ENCODE results near the gene DAGLA. TPM values are rescaled to one million over a fixed set of nuclear protein-coding genes. Genes with fewer than 3 reads are reported as not detected.

DAGLA gene
- total RNA-seq, 1 experiment from 2014 or later: 4.5 TPM

GRCh38 chr11:61689164-61689496, 8.9 kb downstream of the DAGLA start:
- Mint-ChIP-seq H3K4me1 (peaks cover 24 to 30% of the 10 kb centered on the region in 2 experiments), H3K27me3 (ENCODE audit: low read depth) (peaks cover 2% of the 10 kb centered on the region; the same call in 1 of the 2 replicates), H3K27ac (no peak overlapping the region), H3K4me3 (no peak overlapping the region), H3K36me3 (ENCODE audit: insufficient read depth in 1 of 3, low read depth in 3 of 3) (no peaks in the 10 kb centered on the region), H3K9me3 (no peaks in the 10 kb centered on the region)
- H3K9ac ChIP-seq (ENCODE audit: extremely low read depth, insufficient read length, low read length): no peak overlapping the region
- no peak overlapping the region for H2AK5ac ChIP-seq (ENCODE audit: insufficient read length, low read length)
- no peak overlapping the region for H4K5ac ChIP-seq (ENCODE audit: insufficient read length, low read depth, low read length)
- H3K14ac ChIP-seq (ENCODE audit: insufficient read depth, low read length): no peak overlapping the region
- H2BK15ac ChIP-seq (ENCODE audit: low read depth, low read length): no peak overlapping the region
- no peak overlapping the region for H4K91ac ChIP-seq (ENCODE audit: insufficient read length, low read depth, low read length)
- no peak for TF ChIP-seq CTCF (conservative IDR thresholded peaks at IDR 0.05)
- no peak overlapping the region for H3K18ac ChIP-seq (ENCODE audit: insufficient read length, low read depth, low read length)
- no peak overlapping the region for H2BK5ac ChIP-seq (ENCODE audit: insufficient read length, low read length)
- H3K4me1 ChIP-seq (ENCODE audit: insufficient read depth, low read length): 0 out of 2 replicates have a peak, but pooled peaks cover 4% of the 10 kb centered on the region
- H3K79me1 ChIP-seq (ENCODE audit: insufficient read depth, low read depth, low read length, poor library complexity, severe bottlenecking): no peaks in the 10 kb centered on the region
- no peak overlapping the region for H2BK20ac ChIP-seq (ENCODE audit: low read depth, low read length, poor library complexity, severe bottlenecking)
- no CpG with 5 or more reads among the region's 3 CpGs for WGBS (ENCODE audit: extremely low coverage, insufficient read length, low lambda C conversion rate)
- H3K23ac ChIP-seq (ENCODE audit: insufficient read length, low read depth, low read length): no peak overlapping the region
- H3K9me3 ChIP-seq (ENCODE audit: control insufficient read depth, low read depth, low read length): no peaks in the 10 kb centered on the region
- no peak overlapping the region for H3K4ac ChIP-seq (ENCODE audit: low read depth, low read length)
- H3K4me2 ChIP-seq (ENCODE audit: insufficient read depth, insufficient read length, low read length): no peak overlapping the region
- no peak overlapping the region for H3K27ac ChIP-seq (ENCODE audit: insufficient read length, low read depth, low read length)
- DNase-seq: no peak
- no peak overlapping the region for H3T11ph ChIP-seq (ENCODE audit: low read length)
- H3K27me3 ChIP-seq (ENCODE audit: insufficient read depth, low read length): no peaks in the 10 kb centered on the region
- H4K20me1 ChIP-seq (ENCODE audit: control insufficient read depth, insufficient read depth, insufficient read length): no peaks in the 10 kb centered on the region
- H3K56ac ChIP-seq (ENCODE audit: insufficient read length, low read depth, low read length): no peak overlapping the region
- no peaks in the 10 kb centered on the region for H3K23me2 ChIP-seq (ENCODE audit: insufficient read length, low read depth, low read length, poor library complexity, severe bottlenecking)
- H2BK120ac ChIP-seq (ENCODE audit: low read depth, low read length, poor library complexity, severe bottlenecking): no peak overlapping the region
- H2BK12ac ChIP-seq (ENCODE audit: insufficient read length, low read depth, low read length): no peak overlapping the region
- H3K79me2 ChIP-seq (ENCODE audit: insufficient read depth, low read length): no peaks in the 10 kb centered on the region
- no peak overlapping the region for H4K8ac ChIP-seq (replicated peaks; ENCODE audit: insufficient read length, low read depth, low read length)
- no peak overlapping the region for H2AFZ ChIP-seq (ENCODE audit: low read length)

Data from H9 (cell line).